ENCODE results near the gene MRGPRE.
"Not testable (repeated sequence)": the region's sequence is repeated elsewhere in the genome, so short reads cannot be mapped to it uniquely, and the experiment has no call there.

Gene MRGPRE, protein sequence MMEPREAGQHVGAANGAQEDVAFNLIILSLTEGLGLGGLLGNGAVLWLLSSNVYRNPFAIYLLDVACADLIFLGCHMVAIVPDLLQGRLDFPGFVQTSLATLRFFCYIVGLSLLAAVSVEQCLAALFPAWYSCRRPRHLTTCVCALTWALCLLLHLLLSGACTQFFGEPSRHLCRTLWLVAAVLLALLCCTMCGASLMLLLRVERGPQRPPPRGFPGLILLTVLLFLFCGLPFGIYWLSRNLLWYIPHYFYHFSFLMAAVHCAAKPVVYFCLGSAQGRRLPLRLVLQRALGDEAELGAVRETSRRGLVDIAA

GRCh38 chr11:3231851-3232744 is at the start of gene MRGPRE:
MRGPRE (minus strand) TSS chr11:3232417; CDS start chr11:3228799, 3,618 bp downstream.
- DNase-seq (ENCODE audit: low read depth in 2 of 2): no peak

- not testable (repeated sequence) for DNase-seq (ENCODE audit: low read depth in 2 of 2)
Measured at GRCh38 chr11:3281146-3281545, 48.9 kb upstream of the MRGPRE start.

- DNase-seq (ENCODE audit: low read depth in 2 of 2): not testable (repeated sequence)
Measured at GRCh38 chr11:3280662-3281061, 48.4 kb upstream of the MRGPRE start.

DNA sequence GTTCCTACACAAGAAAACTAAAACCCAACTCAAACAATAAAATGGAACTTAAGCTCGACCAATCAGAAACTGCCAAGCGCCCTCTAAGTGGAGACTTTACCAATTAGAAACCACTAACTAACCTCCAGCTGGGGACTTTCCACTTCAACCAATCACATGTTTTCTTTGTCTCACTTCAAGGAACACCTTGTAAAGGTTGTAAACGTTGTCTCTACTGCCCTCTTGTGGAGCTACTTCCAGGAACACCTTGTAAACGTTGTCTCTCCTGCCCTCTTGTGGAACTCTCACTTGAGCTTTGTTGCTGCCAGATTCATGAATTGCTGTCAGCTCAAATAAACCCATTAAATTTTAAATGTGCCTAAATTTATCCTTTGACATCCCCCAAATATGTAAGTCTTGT is 46.7 kb upstream of the MRGPRE start:
- DNase-seq (ENCODE audit: low read depth in 2 of 2): not testable (repeated sequence)

GRCh38 chr11:3273629-3274028 is 41.4 kb upstream of the MRGPRE start:
- DNase-seq (ENCODE audit: low read depth in 2 of 2): not testable (repeated sequence)

DNA sequence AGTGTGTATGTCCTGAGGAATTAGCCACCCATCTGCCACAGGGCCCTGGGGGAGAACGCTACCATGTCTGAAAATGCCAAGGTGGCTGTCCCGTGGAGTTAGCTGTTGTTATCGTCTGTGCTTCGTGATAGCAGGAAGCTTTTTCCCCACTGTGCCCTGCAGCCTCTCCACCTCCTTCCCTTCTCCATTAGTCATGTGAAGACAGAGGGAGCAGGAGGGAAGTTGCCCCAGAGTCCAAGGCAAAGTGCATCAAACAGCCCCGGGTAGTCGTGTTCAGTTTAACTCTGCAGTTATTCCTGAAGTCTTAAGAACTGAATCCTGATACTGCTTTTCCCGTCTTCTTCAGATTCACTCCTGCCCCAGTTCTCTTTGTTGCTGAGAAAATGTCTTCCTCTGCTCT is 30.3 kb upstream of the MRGPRE start:
- DNase-seq (ENCODE audit: low read depth in 2 of 2): not testable (repeated sequence)

DNA sequence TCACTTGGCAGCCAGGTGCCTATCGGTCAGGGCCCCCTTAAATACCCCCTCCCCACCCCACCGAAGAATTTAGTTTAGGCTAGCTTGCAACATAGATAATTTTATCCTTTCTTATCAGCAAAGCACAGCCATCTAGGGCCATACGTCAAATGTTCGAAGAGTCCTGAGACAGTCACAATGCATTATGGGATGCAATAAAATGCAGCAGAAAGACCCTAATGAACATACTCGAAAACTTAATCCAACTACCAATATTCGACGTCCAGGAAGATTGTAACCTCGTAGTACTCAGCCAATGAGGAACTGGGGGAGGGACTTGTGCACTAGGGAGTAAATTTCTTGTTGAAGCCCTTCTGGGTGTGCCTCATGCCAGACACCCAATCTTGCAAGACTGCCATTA is 29.6 kb upstream of the MRGPRE start:
- not testable (repeated sequence) for DNase-seq (ENCODE audit: low read depth in 2 of 2)

DNA sequence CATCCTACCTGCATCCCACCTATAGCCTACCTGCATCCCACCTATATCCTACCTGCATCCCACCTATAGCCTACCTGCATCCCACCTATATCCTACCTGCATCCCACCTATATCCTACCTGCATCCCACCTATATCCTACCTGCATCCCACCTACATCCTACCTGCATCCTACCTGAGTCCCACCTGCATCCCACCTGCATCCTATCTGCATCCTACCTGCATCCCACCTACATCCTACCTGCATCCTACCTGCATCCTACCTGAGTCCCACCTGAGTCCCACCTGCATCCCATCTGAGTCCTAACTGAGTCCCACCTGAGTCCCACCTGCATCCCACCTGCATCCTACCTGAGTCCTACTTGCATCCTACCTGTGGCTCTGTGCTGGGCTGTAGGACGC is 25.3 kb upstream of the MRGPRE start:
- DNase-seq (ENCODE audit: low read depth in 2 of 2): not testable (repeated sequence)

- not testable (repeated sequence) for DNase-seq (ENCODE audit: low read depth in 2 of 2)
Measured at GRCh38 chr11:3255241-3255640, 23.0 kb upstream of the MRGPRE start.

DNA sequence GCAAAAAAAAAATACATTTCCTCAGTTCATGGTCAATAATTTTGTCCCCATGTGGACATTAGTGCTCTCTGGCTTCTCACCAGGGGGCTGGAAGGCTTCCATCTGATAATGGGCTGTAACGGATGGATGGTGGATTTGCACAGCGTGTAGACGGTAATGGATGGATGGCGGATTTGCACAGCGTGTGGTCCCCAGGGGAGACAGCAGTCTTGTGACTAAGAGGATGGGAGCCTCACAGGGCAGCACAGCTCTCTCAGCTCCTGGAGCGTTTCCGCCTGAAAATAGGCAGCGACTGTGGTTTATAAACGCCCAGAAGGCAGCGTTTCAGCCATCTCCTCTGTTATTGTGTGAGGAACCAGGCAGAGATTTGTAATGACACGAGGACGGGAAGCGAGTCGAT is 22.6 kb upstream of the MRGPRE start:
- not testable (repeated sequence) for DNase-seq (ENCODE audit: low read depth in 2 of 2)

DNA sequence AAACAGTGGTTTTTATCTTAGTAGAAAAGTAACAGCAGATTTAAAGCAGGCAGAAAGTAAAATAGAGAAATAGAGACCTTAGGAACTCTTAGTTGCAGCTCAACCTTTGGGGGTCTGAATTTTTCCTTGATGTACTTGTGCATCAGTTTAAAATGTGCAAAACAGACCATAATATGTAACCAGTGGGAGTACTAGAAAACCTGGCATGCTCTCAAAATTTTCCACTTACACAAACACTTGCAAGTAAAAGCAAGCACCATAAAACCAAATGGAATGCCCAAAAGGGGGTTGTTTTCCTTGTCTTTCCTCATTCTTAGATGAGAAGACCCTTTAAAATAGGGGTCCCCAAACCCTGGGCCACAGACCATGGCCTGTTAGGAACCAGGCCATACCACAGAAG is 12.9 kb upstream of the MRGPRE start:
- DNase-seq (ENCODE audit: low read depth in 2 of 2): no peak

GRCh38 chr11:3243880-3244279 is 11.7 kb upstream of the MRGPRE start:
- DNase-seq (ENCODE audit: low read depth in 2 of 2): no peak

GRCh38 chr11:3237119-3237518 is 4.9 kb upstream of the MRGPRE start:
- no peak for DNase-seq (ENCODE audit: low read depth in 2 of 2)

GRCh38 chr11:3234846-3235245 is 2.6 kb upstream of the MRGPRE start:
- no peak for DNase-seq (ENCODE audit: low read depth in 2 of 2)

DNA sequence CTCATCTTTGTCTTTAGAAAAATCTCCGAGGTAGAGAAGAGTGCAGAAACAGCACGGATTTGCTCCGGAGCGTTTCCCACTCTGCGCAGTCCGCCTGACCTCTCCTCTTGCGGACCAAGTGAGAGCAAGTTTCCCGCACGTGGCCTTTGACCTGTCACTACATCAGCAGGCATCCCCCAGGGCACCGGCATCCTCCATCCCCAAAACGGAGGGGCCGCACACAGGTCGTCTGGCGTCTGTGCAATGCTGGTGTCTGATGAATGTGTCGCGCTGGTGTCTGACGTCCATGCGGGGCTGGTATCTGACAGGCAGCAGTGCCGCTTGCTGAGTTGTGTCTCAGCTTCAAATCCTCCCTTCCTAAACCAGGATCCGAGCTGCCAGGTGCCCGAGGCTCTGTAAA is 739 bp upstream of the MRGPRE start:
- DNase-seq (ENCODE audit: low read depth in 2 of 2): no peak

DNA sequence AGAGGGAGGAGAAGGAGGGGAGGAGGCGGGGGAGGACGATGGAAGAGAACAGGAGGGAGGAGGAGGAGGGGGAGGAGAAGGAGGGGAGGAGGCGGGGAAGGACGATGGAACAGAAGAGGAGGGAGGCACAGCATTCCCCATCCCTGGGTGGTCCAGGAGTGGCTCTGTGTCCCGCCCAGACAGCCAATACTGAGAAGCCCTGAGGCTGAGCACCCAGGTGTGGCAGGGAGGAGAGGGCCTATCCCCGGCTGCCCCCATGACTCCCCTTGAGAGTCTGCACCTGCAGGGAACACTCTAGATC is 717 bp downstream of the MRGPRE start:
- DNase-seq (ENCODE audit: low read depth in 2 of 2): no peak

DNA sequence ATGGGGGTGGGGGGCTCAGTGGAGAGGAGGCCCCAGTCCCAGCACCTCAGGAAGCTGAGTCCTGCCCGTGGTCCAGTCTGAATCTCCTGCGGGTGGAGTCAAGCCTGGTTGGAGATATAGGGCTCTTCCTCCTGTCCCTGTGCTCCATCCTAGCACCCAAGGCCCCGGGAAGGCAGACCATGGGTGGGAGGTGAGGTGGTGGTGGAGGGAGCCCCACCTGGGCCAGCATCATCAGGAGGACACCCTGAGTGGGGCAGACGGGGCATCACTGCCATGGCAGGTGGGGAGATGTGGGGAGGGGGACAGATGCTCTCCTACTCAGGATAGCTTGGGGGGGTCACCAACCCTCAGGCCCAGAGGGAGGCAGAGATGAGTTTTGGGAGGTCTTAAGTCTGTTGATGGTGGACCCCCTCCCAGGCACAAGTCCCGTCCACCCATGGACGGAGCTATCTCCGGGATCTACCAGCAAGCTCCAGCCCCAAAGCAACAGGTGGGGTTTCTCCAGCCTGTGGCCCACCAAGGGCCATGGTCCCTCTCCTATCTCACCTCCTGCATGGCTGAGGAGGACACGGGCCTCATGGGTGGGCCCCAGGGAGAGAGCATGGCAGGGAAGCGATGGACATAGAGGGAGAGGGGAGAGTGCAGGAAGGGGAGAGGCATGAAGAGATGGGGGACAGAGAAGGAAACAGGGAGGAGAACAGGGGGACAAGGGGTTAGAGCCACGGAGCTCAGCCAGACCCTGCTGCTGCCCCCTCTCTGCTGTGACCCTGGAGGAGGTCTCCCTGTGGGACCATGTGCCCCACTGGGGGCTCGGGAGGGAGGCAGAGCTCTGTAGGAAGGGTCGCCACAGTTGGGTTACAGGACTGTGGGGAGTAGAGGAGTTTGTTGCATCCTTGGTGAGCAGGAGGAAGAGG is 1.3 kb downstream of the MRGPRE start:
- DNase-seq (ENCODE audit: low read depth in 2 of 2): no peak

- DNase-seq (ENCODE audit: low read depth in 2 of 2): no peak
Measured at GRCh38 chr11:3229673-3230630, 2.3 kb downstream of the MRGPRE start.

GRCh38 chr11:3228445-3228829 is 3.8 kb downstream of the MRGPRE start:
- DNase-seq (ENCODE audit: low read depth in 2 of 2): no peak

DNA sequence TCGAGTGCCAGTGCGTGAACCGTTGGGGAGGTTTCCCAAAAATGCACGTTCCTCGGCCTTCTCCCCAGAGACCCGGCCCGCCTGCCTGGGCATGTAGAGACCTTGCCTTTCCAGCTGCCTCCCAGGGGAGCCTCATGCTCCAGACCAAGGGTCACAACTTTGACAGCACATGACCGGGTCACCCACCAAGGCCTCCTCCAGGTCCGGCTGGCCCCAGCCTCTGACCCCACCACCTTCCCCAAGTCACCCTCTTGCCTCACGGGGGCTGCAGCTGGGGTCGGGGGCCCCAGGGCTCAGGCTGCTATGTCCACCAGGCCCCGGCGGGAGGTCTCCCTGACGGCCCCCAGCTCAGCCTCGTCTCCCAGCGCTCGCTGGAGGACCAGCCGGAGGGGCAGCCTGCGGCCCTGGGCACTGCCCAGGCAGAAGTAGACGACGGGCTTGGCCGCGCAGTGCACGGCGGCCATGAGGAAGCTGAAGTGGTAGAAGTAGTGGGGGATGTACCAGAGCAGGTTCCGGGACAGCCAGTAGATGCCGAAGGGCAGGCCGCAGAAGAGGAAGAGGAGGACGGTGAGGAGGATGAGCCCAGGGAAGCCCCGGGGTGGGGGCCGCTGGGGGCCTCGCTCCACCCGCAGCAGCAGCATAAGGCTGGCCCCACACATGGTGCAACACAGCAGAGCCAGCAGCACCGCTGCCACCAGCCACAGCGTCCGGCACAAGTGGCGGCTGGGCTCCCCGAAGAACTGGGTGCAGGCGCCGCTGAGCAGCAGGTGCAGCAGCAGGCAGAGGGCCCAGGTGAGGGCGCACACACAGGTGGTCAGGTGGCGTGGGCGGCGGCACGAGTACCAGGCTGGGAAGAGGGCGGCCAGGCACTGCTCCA is 4.4 kb downstream of the MRGPRE start:
- DNase-seq (ENCODE audit: low read depth in 2 of 2): no peak
